HCT116 (cell line): ENCODE data around the gene LYL1. TPM values are rescaled to one million over a fixed set of nuclear protein-coding genes. Genes with fewer than 3 reads are reported as not detected.

Source experiments
- ATAC-seq: fragments of 200-7000 bp; cut with Tn5 transposase; 2 replicates; pipeline ENCODE4 v1.9.1; 2020; ENCODE audit warnings: mild to moderate bottlenecking, moderate library complexity
- BruUV-seq: library from RNA; stranded (reverse); fragments of 400-500 nt; replicated peaks from 2 replicates; lab custom pipeline; 2021; lab: Mats Ljungman, UMichigan
- CTCF ChIA-PET: fragments of 300-600 bp; sonication (Branson Sonifier 250); formaldehyde crosslinking; loops from one replicate; lab custom pipeline; 2021; ENCODE audit warnings: antibody characterized with exemption; lab: Charles Lee
- POLR2A ChIA-PET: fragments of 300-600, 350-600 bp; sonication (Branson Sonifier 250); formaldehyde crosslinking; loops from one replicate; lab custom pipeline; 2021; ENCODE audit warnings: antibody characterized with exemption; lab: Charles Lee
- RAD21 ChIA-PET, 2 experiments: fragments of 300-600 bp; sonication (Branson Sonifier 250); formaldehyde crosslinking; loops; one replicate each; lab custom pipeline; 2023; ENCODE audit warnings: low total read pairs in 2 of 2; ENCODE audit not compliant: uncharacterized antibody in 2 of 2, unreplicated experiment in 2 of 2, low non-redundant PET in 1 of 2; lab: Charles Lee
- DNase-seq: peaks from one replicate; pipeline ENCODE4 v3.0.0-alpha.2; 2010; ENCODE audit warnings: low read depth, low spot score
- H2AFZ ChIP-seq: fragments of 200-600 bp; shearing (Covaris generic), sonication (generic); 2 replicates; pipeline ENCODE4 v1.6.1; 2017; ENCODE audit warnings: low read depth, mixed run types, mixed read lengths, antibody characterized with exemption, low read length; ENCODE audit not compliant: poor library complexity, severe bottlenecking
- H3K27ac ChIP-seq: 2 replicates; pipeline ENCODE4 v1.5.1; 2012; ENCODE audit warnings: low read depth, low read length
- H3K27me3 ChIP-seq: fragments of 200-600 bp; sonication (generic); 2 replicates; pipeline ENCODE4 v1.6.1; 2016; ENCODE audit warnings: mixed run types, low read length, mixed read lengths; ENCODE audit not compliant: insufficient read depth
- H3K36me3 ChIP-seq, 2 experiments: fragments of 200-500 bp in 1 of 2; fragments of 200-600 bp in 1 of 2; sonication (Bioruptor generic) in 1 of 2; sonication (generic) in 1 of 2; 2 replicates each; pipeline versions ENCODE4 v1.5.1 to v1.6.1; 2014 to 2016; ENCODE audit warnings: low read length in 2 of 2, inconsistent platforms in 1 of 2, mixed read lengths in 1 of 2, mixed run types in 1 of 2; ENCODE audit not compliant: insufficient read depth in 2 of 2, control insufficient read depth in 1 of 2
- H3K4me1 ChIP-seq, 2 experiments: fragments of 200-600 bp in 1 of 2; sonication (generic) in 1 of 2; 2 replicates each; pipeline versions ENCODE4 v1.5.1 to v1.6.1; 2012 to 2017; ENCODE audit warnings: low read length in 2 of 2, inconsistent platforms in 1 of 2, mild to moderate bottlenecking in 1 of 2, mixed read lengths in 1 of 2, mixed run types in 1 of 2, moderate library complexity in 1 of 2; ENCODE audit not compliant: insufficient read depth in 2 of 2, control insufficient read depth in 1 of 2
- H3K4me2 ChIP-seq: fragments of 200-600 bp; sonication (generic); 2 replicates; pipeline ENCODE4 v1.6.1; 2017; ENCODE audit warnings: mixed run types, low read length, mixed read lengths
- H3K4me3 ChIP-seq, 2 experiments: fragments of 200-600 bp in 1 of 2; sonication (generic) in 1 of 2; replicated peaks in 1 of 2; 2 replicates each; pipeline ENCODE4 v1.5.1; 2011 to 2016; ENCODE audit warnings: low read length in 2 of 2, control low read depth in 1 of 2, low read depth in 1 of 2, mild to moderate bottlenecking in 1 of 2, mixed read lengths in 1 of 2, mixed run types in 1 of 2
- H3K79me2 ChIP-seq: fragments of 200-600 bp; sonication (generic); 2 replicates; pipeline ENCODE4 v1.6.1; 2017; ENCODE audit warnings: mild to moderate bottlenecking, mixed run types, low read length, moderate library complexity, mixed read lengths; ENCODE audit not compliant: insufficient read depth
- H3K9ac ChIP-seq: fragments of 200-600 bp; sonication (generic); 2 replicates; pipeline ENCODE4 v1.6.1; 2016; ENCODE audit warnings: low read length, mixed read lengths
- H3K9me2 ChIP-seq: fragments of 200-600 bp; sonication (generic), shearing (Covaris generic); 2 replicates; pipeline ENCODE4 v1.6.1; 2017; ENCODE audit warnings: mixed run types, mild to moderate bottlenecking, moderate library complexity; ENCODE audit not compliant: insufficient read depth
- H3K9me3 ChIP-seq, 2 experiments: fragments of 200-500 bp in 1 of 2; fragments of 200-600 bp in 1 of 2; sonication (Bioruptor generic) in 1 of 2; sonication (generic) in 1 of 2; 2 replicates each; pipeline ENCODE4 v1.6.1; 2014 to 2017; ENCODE audit warnings: low read length in 2 of 2, mixed read lengths in 2 of 2, inconsistent platforms in 1 of 2, low read depth in 1 of 2, mild to moderate bottlenecking in 1 of 2, mixed run types in 1 of 2, moderate library complexity in 1 of 2; ENCODE audit not compliant: control insufficient read depth in 1 of 2, insufficient read depth in 1 of 2
- H4K20me1 ChIP-seq: fragments of 200-600 bp; sonication (generic), shearing (Covaris generic); 2 replicates; pipeline ENCODE4 v1.6.1; 2017; ENCODE audit warnings: mixed run types, mild to moderate bottlenecking, moderate library complexity; ENCODE audit not compliant: insufficient read depth
- EGR1 ChIP-seq: IDR thresholded peaks from 2 replicates; pipeline ENCODE4 v1.6.1; 2012; ENCODE audit warnings: low read depth
- RAD21 ChIP-seq: IDR thresholded peaks from 2 replicates; pipeline ENCODE4 v1.6.1; 2012; ENCODE audit warnings: low read depth, mild to moderate bottlenecking
- SP1 ChIP-seq: IDR thresholded peaks from 2 replicates; pipeline ENCODE4 v1.6.1; 2012; ENCODE audit warnings: low read depth
- SRF ChIP-seq: IDR thresholded peaks from 2 replicates; pipeline ENCODE4 v1.6.1; 2012; ENCODE audit warnings: low read depth
- YY1 ChIP-seq: IDR thresholded peaks from 2 replicates; pipeline ENCODE4 v1.6.1; 2011; ENCODE audit warnings: low read length, low read depth, moderate library complexity, mild to moderate bottlenecking; ENCODE audit not compliant: insufficient replicate concordance; ENCODE audit errors: extremely low read depth
- ZBTB33 ChIP-seq: IDR thresholded peaks from 2 replicates; pipeline ENCODE4 v1.6.1; 2011; ENCODE audit warnings: mild to moderate bottlenecking, low read length, moderate library complexity; ENCODE audit not compliant: insufficient replicate concordance; ENCODE audit errors: extremely low read depth
- ZNF274 ChIP-seq: fragments of 200-500 bp; sonication (Bioruptor generic); IDR thresholded peaks from 2 replicates; pipeline ENCODE4 v1.6.1; 2014; ENCODE audit warnings: mild to moderate bottlenecking, low read depth, low read length, inconsistent platforms
- intact Hi-C: fragments of 100-400 bp; cut with micrococcal nuclease; formaldehyde crosslinking; loops from 2 replicates; pipeline ENCODE4 v1.10.0; 2022
- total RNA-seq: library from RNA; stranded (reverse); gene quantifications from one replicate; pipeline ENCODE4 v1.2.1, GENCODE V29; 2021; ENCODE audit not compliant: unreplicated experiment

LYL1 gene
- total RNA-seq, 1 experiment from 2014 or later: 2.6 TPM

GRCh38 chr19:13057744-13058143 lies 44.9 kb downstream of the LYL1 start:
- no peaks in the 10 kb centered on the region for H3K9me2 ChIP-seq
- H3K27me3 ChIP-seq: no peaks in the 10 kb centered on the region
- H3K4me1 ChIP-seq: peaks cover 75 to 91% of the 10 kb centered on the region in 2 experiments
- no peaks in the 10 kb centered on the region for H3K36me3 ChIP-seq
- H3K27ac ChIP-seq: no peak overlapping the region; the same call in 1 of the 2 replicates
- no peaks in the 10 kb centered on the region for H3K9me3 ChIP-seq
- intact Hi-C loops: no loop called here
- ChIA-PET CTCF (interaction anchor here (0.9 to 8.6 kb wide), 5 partner anchors 26 to 92 kb away, joined by 3 to 155 read pairs (median 3); no protein-coding TSS in a partner anchor), POLR2A (no interaction called here), RAD21 (no interaction called here)
- DNase-seq: no peak
- TF ChIP-seq ZBTB33 (no peak), RAD21 (no peak), SRF (no peak), EGR1 (no peak), ZNF274 (no peak), SP1 (no peak), YY1 (no peak)
- H4K20me1 ChIP-seq: no peaks in the 10 kb centered on the region
- no peak overlapping the region for H3K4me3 ChIP-seq
- no peak for ATAC-seq
- no peak overlapping the region for H3K4me2 ChIP-seq
- 0 out of 2 replicates have a peak overlapping the region, but pooled peaks have one; percentile 2 for H3K9ac ChIP-seq
- no peaks in the 10 kb centered on the region; the same call in 1 of the 2 replicates for H3K79me2 ChIP-seq
- no TSS peak for BruUV-seq
- H2AFZ ChIP-seq: no peak overlapping the region
